ENCODE results near the gene FAM3B.

Gene FAM3B

GRCh38 chr21:41328660-41329607 is 12.3 kb downstream of the FAM3B start:
- no peak for DNase-seq
- Histone ChIP-seq H3K36me3 (ENCODE audit: control insufficient read depth, insufficient read depth, low read length) (no peaks in the 10 kb centered on the region), H3K27ac (ENCODE audit: insufficient read depth, low read length, poor library complexity, severe bottlenecking) (no peak overlapping the region), H3K9me3 (ENCODE audit: control insufficient read depth, low read length) (no peaks in the 10 kb centered on the region), H3K4me3 (ENCODE audit: insufficient read depth, low read depth, low read length, poor library complexity, severe bottlenecking) (no peak overlapping the region), H3K4me1 (ENCODE audit: control insufficient read depth, insufficient read depth, low read length, poor library complexity, severe bottlenecking) (no peaks in the 10 kb centered on the region), H3K27me3 (replicated peaks; ENCODE audit: control insufficient read depth, insufficient read depth, low read length, poor library complexity, severe bottlenecking) (no peaks in the 10 kb centered on the region)

GRCh38 chr21:41333752-41334151 is 17.2 kb downstream of the FAM3B start:
- H3K27me3 ChIP-seq (replicated peaks; ENCODE audit: control insufficient read depth, insufficient read depth, low read length, poor library complexity, severe bottlenecking): no peaks in the 10 kb centered on the region
- H3K27ac ChIP-seq (ENCODE audit: insufficient read depth, low read length, poor library complexity, severe bottlenecking): no peak overlapping the region
- no peaks in the 10 kb centered on the region for H3K9me3 ChIP-seq (ENCODE audit: control insufficient read depth, low read length)
- H3K4me1 ChIP-seq (ENCODE audit: control insufficient read depth, insufficient read depth, low read length, poor library complexity, severe bottlenecking): no peaks in the 10 kb centered on the region
- DNase-seq: no peak
- no peaks in the 10 kb centered on the region for H3K36me3 ChIP-seq (ENCODE audit: control insufficient read depth, insufficient read depth, low read length)
- no peak overlapping the region for H3K4me3 ChIP-seq (ENCODE audit: insufficient read depth, low read depth, low read length, poor library complexity, severe bottlenecking)

DNA sequence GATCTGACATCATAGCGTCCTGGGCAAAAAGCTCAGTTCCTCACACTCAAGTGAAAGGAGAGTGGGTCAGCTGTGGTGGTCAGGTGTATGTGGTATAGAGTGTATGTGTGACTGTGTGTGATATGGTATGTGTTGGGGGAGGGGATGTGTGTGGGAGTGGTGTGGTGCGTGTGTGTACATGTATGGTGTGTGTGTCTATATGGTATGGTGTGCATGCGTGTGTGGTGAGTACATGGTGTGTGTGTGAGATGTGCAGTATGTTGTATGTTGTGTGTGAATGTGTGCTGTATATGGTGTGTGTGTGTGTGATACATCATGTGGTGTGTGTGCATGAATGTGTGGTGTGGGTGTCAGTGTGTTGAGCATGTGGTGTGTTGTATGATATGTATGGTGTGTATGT is 20.9 kb downstream of the FAM3B start:
- Histone ChIP-seq H3K27ac (ENCODE audit: insufficient read depth, low read length, poor library complexity, severe bottlenecking) (no peak overlapping the region), H3K36me3 (ENCODE audit: control insufficient read depth, insufficient read depth, low read length) (no peaks in the 10 kb centered on the region), H3K9me3 (ENCODE audit: control insufficient read depth, low read length) (no peaks in the 10 kb centered on the region), H3K4me1 (ENCODE audit: control insufficient read depth, insufficient read depth, low read length, poor library complexity, severe bottlenecking) (no peaks in the 10 kb centered on the region), H3K27me3 (replicated peaks; ENCODE audit: control insufficient read depth, insufficient read depth, low read length, poor library complexity, severe bottlenecking) (no peaks in the 10 kb centered on the region), H3K4me3 (ENCODE audit: insufficient read depth, low read depth, low read length, poor library complexity, severe bottlenecking) (no peak overlapping the region)
- DNase-seq: no peak

- H3K27me3 ChIP-seq (replicated peaks; ENCODE audit: control insufficient read depth, insufficient read depth, low read length, poor library complexity, severe bottlenecking): no peaks in the 10 kb centered on the region
- H3K4me3 ChIP-seq (ENCODE audit: insufficient read depth, low read depth, low read length, poor library complexity, severe bottlenecking): no peak overlapping the region
- no peaks in the 10 kb centered on the region for H3K36me3 ChIP-seq (ENCODE audit: control insufficient read depth, insufficient read depth, low read length)
- H3K4me1 ChIP-seq (ENCODE audit: control insufficient read depth, insufficient read depth, low read length, poor library complexity, severe bottlenecking): no peaks in the 10 kb centered on the region
- DNase-seq: no peak
- H3K27ac ChIP-seq (ENCODE audit: insufficient read depth, low read length, poor library complexity, severe bottlenecking): no peak overlapping the region
- H3K9me3 ChIP-seq (ENCODE audit: control insufficient read depth, low read length): no peaks in the 10 kb centered on the region
Observed at GRCh38 chr21:41338455-41338854, 21.9 kb downstream of the FAM3B start.

DNA sequence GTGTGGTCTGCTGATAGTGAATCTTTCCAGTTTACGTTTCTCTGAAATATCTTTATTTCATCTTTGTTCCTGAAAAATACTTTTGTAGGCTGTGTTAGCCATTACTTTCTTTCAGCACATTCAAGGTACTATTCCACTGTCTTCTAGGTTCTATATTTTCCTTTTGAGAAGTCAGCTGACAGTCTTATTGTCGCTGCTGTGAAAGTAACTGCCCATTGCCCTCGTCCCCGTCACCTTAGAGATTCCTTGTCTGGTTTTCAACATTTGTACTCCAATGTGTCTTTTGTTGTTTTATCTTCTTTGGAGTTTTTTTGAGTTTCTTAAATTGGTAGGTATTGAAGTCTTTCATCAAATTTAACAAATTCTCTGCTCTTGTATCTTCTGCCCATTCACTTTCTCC is 25.4 kb downstream of the FAM3B start:
- DNase-seq: no peak
- H3K9me3 ChIP-seq (ENCODE audit: control insufficient read depth, low read length): no peaks in the 10 kb centered on the region
- no peaks in the 10 kb centered on the region for H3K36me3 ChIP-seq (ENCODE audit: control insufficient read depth, insufficient read depth, low read length)
- H3K27ac ChIP-seq (ENCODE audit: insufficient read depth, low read length, poor library complexity, severe bottlenecking): no peak overlapping the region
- no peak overlapping the region for H3K4me3 ChIP-seq (ENCODE audit: insufficient read depth, low read depth, low read length, poor library complexity, severe bottlenecking)
- H3K27me3 ChIP-seq (replicated peaks; ENCODE audit: control insufficient read depth, insufficient read depth, low read length, poor library complexity, severe bottlenecking): no peaks in the 10 kb centered on the region
- H3K4me1 ChIP-seq (ENCODE audit: control insufficient read depth, insufficient read depth, low read length, poor library complexity, severe bottlenecking): no peaks in the 10 kb centered on the region

DNA sequence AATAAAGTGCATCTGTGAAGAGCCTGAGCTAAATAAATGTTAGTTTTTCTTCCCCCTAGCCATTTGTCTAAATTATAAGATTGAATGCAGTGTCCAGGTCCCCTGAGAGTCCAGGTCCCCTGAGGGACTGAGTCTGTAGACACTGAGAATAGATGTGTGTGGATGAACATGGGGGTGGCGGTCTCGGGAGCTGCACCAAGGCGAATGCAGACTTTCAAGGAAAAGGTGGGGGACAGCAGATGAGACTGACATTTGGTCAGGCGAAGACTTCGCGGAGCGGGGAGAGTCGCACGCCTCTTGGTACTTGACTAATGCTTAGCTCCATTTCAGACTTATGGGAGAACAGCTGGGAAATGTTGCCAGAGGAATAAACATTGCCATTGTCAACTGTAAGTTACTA is 27.5 kb downstream of the FAM3B start:
- no peaks in the 10 kb centered on the region for H3K36me3 ChIP-seq (ENCODE audit: control insufficient read depth, insufficient read depth, low read length)
- no peaks in the 10 kb centered on the region for H3K4me1 ChIP-seq (ENCODE audit: control insufficient read depth, insufficient read depth, low read length, poor library complexity, severe bottlenecking)
- H3K9me3 ChIP-seq (ENCODE audit: control insufficient read depth, low read length): no peaks in the 10 kb centered on the region
- H3K27me3 ChIP-seq (replicated peaks; ENCODE audit: control insufficient read depth, insufficient read depth, low read length, poor library complexity, severe bottlenecking): no peaks in the 10 kb centered on the region
- no peak overlapping the region for H3K27ac ChIP-seq (ENCODE audit: insufficient read depth, low read length, poor library complexity, severe bottlenecking)
- no peak for DNase-seq
- no peak overlapping the region for H3K4me3 ChIP-seq (ENCODE audit: insufficient read depth, low read depth, low read length, poor library complexity, severe bottlenecking)

DNA sequence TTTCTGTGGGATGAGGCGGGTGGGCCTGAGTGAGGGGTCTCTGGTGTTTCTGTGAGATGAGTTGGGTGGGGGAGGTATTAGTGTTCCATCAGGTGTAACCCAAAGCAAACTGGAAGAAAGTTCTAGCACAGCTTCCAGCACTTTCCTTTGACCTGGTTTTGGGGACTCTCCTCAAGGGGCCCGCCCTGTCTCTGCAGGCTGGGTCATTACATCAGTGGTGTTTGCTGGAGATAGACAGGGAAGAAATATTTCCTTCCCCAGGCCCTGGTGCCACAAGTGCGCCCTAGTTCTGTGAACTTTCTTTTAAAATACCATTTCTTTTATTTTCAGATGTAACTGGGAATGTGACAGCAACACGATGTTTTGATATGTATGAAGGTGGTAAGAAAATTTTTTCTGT is 28.8 kb downstream of the FAM3B start:
- DNase-seq: no peak
- Histone ChIP-seq H3K27me3 (replicated peaks; ENCODE audit: control insufficient read depth, insufficient read depth, low read length, poor library complexity, severe bottlenecking) (no peaks in the 10 kb centered on the region), H3K36me3 (ENCODE audit: control insufficient read depth, insufficient read depth, low read length) (no peaks in the 10 kb centered on the region), H3K4me3 (ENCODE audit: insufficient read depth, low read depth, low read length, poor library complexity, severe bottlenecking) (no peak overlapping the region), H3K27ac (ENCODE audit: insufficient read depth, low read length, poor library complexity, severe bottlenecking) (no peak overlapping the region), H3K9me3 (ENCODE audit: control insufficient read depth, low read length) (no peaks in the 10 kb centered on the region), H3K4me1 (ENCODE audit: control insufficient read depth, insufficient read depth, low read length, poor library complexity, severe bottlenecking) (no peaks in the 10 kb centered on the region)

- no peaks in the 10 kb centered on the region for H3K36me3 ChIP-seq (ENCODE audit: control insufficient read depth, insufficient read depth, low read length)
- DNase-seq: no peak
Observed at GRCh38 chr21:41345934-41346685, 29.5 kb downstream of the FAM3B start.

GRCh38 chr21:41346758-41347157 is 30.2 kb downstream of the FAM3B start:
- H3K36me3 ChIP-seq (ENCODE audit: control insufficient read depth, insufficient read depth, low read length): no peaks in the 10 kb centered on the region
- no peak for DNase-seq
- no peaks in the 10 kb centered on the region for H3K9me3 ChIP-seq (ENCODE audit: control insufficient read depth, low read length)
- no peaks in the 10 kb centered on the region for H3K4me1 ChIP-seq (ENCODE audit: control insufficient read depth, insufficient read depth, low read length, poor library complexity, severe bottlenecking)
- H3K27me3 ChIP-seq (replicated peaks; ENCODE audit: control insufficient read depth, insufficient read depth, low read length, poor library complexity, severe bottlenecking): no peaks in the 10 kb centered on the region
- no peak overlapping the region for H3K27ac ChIP-seq (ENCODE audit: insufficient read depth, low read length, poor library complexity, severe bottlenecking)
- no peak overlapping the region for H3K4me3 ChIP-seq (ENCODE audit: insufficient read depth, low read depth, low read length, poor library complexity, severe bottlenecking)

More at GRCh38 chr21:41345934-41346685, 29.5 kb downstream of the FAM3B start:
- no peak overlapping the region for H3K27ac ChIP-seq (ENCODE audit: insufficient read depth, low read length, poor library complexity, severe bottlenecking)
- H3K27me3 ChIP-seq (replicated peaks; ENCODE audit: control insufficient read depth, insufficient read depth, low read length, poor library complexity, severe bottlenecking): no peaks in the 10 kb centered on the region
- no peak overlapping the region for H3K4me3 ChIP-seq (ENCODE audit: insufficient read depth, low read depth, low read length, poor library complexity, severe bottlenecking)
- no peaks in the 10 kb centered on the region for H3K4me1 ChIP-seq (ENCODE audit: control insufficient read depth, insufficient read depth, low read length, poor library complexity, severe bottlenecking)
- no peaks in the 10 kb centered on the region for H3K9me3 ChIP-seq (ENCODE audit: control insufficient read depth, low read length)

- H3K4me1 ChIP-seq (ENCODE audit: control insufficient read depth, insufficient read depth, low read length, poor library complexity, severe bottlenecking): no peaks in the 10 kb centered on the region
- H3K36me3 ChIP-seq (ENCODE audit: control insufficient read depth, insufficient read depth, low read length): no peaks in the 10 kb centered on the region
- no peak overlapping the region for H3K27ac ChIP-seq (ENCODE audit: insufficient read depth, low read length, poor library complexity, severe bottlenecking)
- H3K4me3 ChIP-seq (ENCODE audit: insufficient read depth, low read depth, low read length, poor library complexity, severe bottlenecking): no peak overlapping the region
- no peak for DNase-seq
- H3K9me3 ChIP-seq (ENCODE audit: control insufficient read depth, low read length): no peaks in the 10 kb centered on the region
- no peaks in the 10 kb centered on the region for H3K27me3 ChIP-seq (replicated peaks; ENCODE audit: control insufficient read depth, insufficient read depth, low read length, poor library complexity, severe bottlenecking)
Observed at GRCh38 chr21:41348434-41348833, 31.8 kb downstream of the FAM3B start.

All from effector memory CD4-positive, alpha-beta T cell (primary cell).